ENCODE results near the gene RANBP1. TPM values are rescaled to one million over a fixed set of nuclear protein-coding genes. Genes with fewer than 3 reads are reported as not detected.

RANBP1 gene
- total and polyA plus RNA-seq, 2 of the 8 experiments (the other 6 are each of a cell fraction or from before 2014, with no cell fraction given): 343 to 484 TPM

DNA sequence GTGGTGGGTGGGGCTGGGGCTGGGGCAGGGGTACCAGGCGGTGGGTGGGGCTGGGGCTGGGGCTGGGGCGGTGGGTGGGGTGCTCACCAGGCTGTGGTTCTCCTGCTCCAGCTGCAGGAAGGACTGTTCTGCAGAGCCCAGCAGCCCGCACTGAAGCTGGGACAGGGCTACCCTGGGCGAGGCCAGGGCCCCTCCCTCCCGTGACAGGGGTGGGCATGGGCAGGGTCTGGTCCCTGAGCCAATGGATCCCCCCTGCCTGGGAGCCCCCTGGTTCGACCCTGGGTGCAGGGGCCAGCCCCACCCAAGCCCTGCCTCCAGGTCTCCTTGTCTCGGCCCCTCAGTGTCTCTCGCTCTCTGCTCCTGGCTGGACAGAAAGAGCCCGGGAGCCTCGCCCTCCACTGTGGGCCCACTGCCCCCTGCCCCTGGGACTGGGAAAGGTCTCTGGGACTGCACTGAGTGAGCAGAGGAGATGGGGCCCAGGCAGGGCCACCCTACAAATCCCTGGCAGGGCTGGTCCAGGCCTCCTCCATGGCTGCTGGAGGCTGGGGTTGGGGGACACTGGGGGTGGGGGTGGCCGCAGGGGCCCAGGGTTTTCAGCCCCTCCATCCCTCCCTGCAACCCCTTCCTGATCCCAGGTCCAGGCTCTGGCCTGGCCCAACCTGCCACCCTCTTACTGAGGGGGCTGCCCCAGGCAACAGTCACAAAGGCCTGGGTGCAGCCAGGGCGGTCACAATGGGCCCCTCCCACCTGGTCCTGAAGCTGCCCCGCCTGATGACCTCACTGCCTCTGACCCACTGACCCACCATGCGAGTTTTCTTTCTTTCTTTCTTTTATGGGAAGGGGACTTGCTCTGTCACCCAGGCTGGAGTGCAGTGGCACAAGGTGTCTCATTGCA is 34.7 kb downstream of the RANBP1 start, which contains the start of gene CCDC188:
TSS of gene CCDC188 (minus strand) at position 675 of the 895 bp plus-strand sequence. CDS start at position 606, 69 bp downstream.
- Histone ChIP-seq H4K8ac (ENCODE audit: extremely low read depth, insufficient read depth, low read length) (peak within 1 kb of the TSS; percentile 25; the same call in 1 of the 2 replicates), H3K79me1 (ENCODE audit: low read depth, low read length) (no peaks in the 10 kb centered on the region), H2AK5ac (ENCODE audit: low read depth, low read length) (no peak within 1 kb of the TSS), H2BK15ac (ENCODE audit: low read length) (no peak within 1 kb of the TSS), H3K23me2 (ENCODE audit: low read depth, low read length) (no peaks in the 10 kb centered on the region), H3K4me1 (replicated peaks in 1 of 4; ENCODE audit: control insufficient read depth in 3 of 4, insufficient read depth in 4 of 4, low read length in 3 of 4) (no peaks in the 10 kb centered on the region), H2BK12ac (ENCODE audit: low read depth, low read length) (no peak within 1 kb of the TSS), H3K27ac (ENCODE audit: low read depth, low read length) (no peak within 1 kb of the TSS), H2BK5ac (ENCODE audit: low read depth, low read length) (no peak within 1 kb of the TSS), H3K79me2 (ENCODE audit: control insufficient read depth in 1 of 2, insufficient read depth in 2 of 2, low read length in 2 of 2) (no peaks in the 10 kb centered on the region), H3K23ac (ENCODE audit: insufficient read length) (no peak within 1 kb of the TSS), H3K4me3 (ENCODE audit: extremely low read depth in 1 of 4, insufficient read depth in 2 of 4, low read depth in 3 of 4, low read length in 4 of 4) (no peak within 1 kb of the TSS), H3K9me3 (ENCODE audit: insufficient read depth in 2 of 2, low read depth in 1 of 2, low read length in 1 of 2) (no peaks in the 10 kb centered on the region), H4K20me1 (replicated peaks in 1 of 2; ENCODE audit: control insufficient read depth in 1 of 2, insufficient read depth in 2 of 2, low read length in 2 of 2) (no peaks in the 10 kb centered on the region), H3K56ac (replicated peaks; ENCODE audit: insufficient read length, low read depth, low read length) (no peak within 1 kb of the TSS), H3K14ac (ENCODE audit: insufficient read length) (no peak within 1 kb of the TSS), H3K27me3 (replicated peaks in 1 of 4; ENCODE audit: control insufficient read depth in 3 of 4, extremely low read depth in 1 of 4, insufficient read depth in 3 of 4, low read length in 3 of 4) (no peaks in the 10 kb centered on the region), H3K9ac (replicated peaks in 1 of 4; ENCODE audit: extremely low read depth in 1 of 4, low read depth in 3 of 4, low read length in 3 of 4) (no peak within 1 kb of the TSS), H4K91ac (replicated peaks; ENCODE audit: insufficient read length, low read length) (no peak within 1 kb of the TSS), H2BK120ac (replicated peaks; ENCODE audit: low read depth, low read length) (no peak within 1 kb of the TSS), H3K18ac (ENCODE audit: extremely low read depth, low read length) (no peak within 1 kb of the TSS), H4K5ac (ENCODE audit: insufficient read length, low read depth, low read length) (no peak within 1 kb of the TSS), H3K36me3 (ENCODE audit: control insufficient read depth in 2 of 4, insufficient read depth in 4 of 4, low read length in 3 of 4) (no peaks in the 10 kb centered on the region), H3K4ac (replicated peaks; ENCODE audit: insufficient read length, low read depth, low read length) (no peak within 1 kb of the TSS), H2AFZ (ENCODE audit: low read length) (no peak within 1 kb of the TSS), H2BK20ac (ENCODE audit: low read length) (no peak within 1 kb of the TSS), H3K4me2 (ENCODE audit: insufficient read depth in 1 of 2, low read depth in 2 of 2, low read length in 2 of 2) (no peak within 1 kb of the TSS)
- WGBS, 2 experiments (ENCODE audit: extremely low coverage in 1 of 2, insufficient coverage in 1 of 2, insufficient read length in 1 of 2, insufficient replicate concordance in 2 of 2, low coverage in 1 of 2, low lambda C conversion rate in 2 of 2, missing lambda C conversion rate in 1 of 2): 92% methylated on average over 6 of the region's 14 CpGs; no CpG with 5 or more reads in 1 of the 2 experiments
- POLR2A ChIA-PET (ENCODE audit: partially characterized antibody): interaction anchor here (1.2 to 2.1 kb wide), 3 partner anchors 21 to 108 kb away, joined by 3 to 10 read pairs (median 8); partner anchors contain the start of gene TRMT2A
- DNase-seq (ENCODE audit: low read depth in 1 of 2, low spot score in 2 of 2) (no peak), FAIRE-seq (no peak)
- CTCF ChIA-PET (ENCODE audit: partially characterized antibody): interaction anchor here (0.5 to 7.7 kb wide), 6 partner anchors 36 to 140 kb away, joined by 3 to 93 read pairs (median 3); no protein-coding TSS in a partner anchor
- TF ChIP-seq, protein P1, sequence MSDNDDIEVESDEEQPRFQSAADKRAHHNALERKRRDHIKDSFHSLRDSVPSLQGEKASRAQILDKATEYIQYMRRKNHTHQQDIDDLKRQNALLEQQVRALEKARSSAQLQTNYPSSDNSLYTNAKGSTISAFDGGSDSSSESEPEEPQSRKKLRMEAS (IDR thresholded peaks at IDR 0.05): no peak
- TF ChIP-seq, protein P2, sequence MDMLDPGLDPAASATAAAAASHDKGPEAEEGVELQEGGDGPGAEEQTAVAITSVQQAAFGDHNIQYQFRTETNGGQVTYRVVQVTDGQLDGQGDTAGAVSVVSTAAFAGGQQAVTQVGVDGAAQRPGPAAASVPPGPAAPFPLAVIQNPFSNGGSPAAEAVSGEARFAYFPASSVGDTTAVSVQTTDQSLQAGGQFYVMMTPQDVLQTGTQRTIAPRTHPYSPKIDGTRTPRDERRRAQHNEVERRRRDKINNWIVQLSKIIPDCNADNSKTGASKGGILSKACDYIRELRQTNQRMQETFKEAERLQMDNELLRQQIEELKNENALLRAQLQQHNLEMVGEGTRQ (IDR thresholded peaks at IDR 0.05; ENCODE audit: low read length): no peak
- TF ChIP-seq, protein P3, sequence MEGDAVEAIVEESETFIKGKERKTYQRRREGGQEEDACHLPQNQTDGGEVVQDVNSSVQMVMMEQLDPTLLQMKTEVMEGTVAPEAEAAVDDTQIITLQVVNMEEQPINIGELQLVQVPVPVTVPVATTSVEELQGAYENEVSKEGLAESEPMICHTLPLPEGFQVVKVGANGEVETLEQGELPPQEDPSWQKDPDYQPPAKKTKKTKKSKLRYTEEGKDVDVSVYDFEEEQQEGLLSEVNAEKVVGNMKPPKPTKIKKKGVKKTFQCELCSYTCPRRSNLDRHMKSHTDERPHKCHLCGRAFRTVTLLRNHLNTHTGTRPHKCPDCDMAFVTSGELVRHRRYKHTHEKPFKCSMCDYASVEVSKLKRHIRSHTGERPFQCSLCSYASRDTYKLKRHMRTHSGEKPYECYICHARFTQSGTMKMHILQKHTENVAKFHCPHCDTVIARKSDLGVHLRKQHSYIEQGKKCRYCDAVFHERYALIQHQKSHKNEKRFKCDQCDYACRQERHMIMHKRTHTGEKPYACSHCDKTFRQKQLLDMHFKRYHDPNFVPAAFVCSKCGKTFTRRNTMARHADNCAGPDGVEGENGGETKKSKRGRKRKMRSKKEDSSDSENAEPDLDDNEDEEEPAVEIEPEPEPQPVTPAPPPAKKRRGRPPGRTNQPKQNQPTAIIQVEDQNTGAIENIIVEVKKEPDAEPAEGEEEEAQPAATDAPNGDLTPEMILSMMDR (IDR thresholded peaks at IDR 0.05; ENCODE audit: control extremely low read depth in 1 of 3, insufficient read depth in 1 of 3, low read depth in 1 of 3, low read length in 3 of 3): no peak
- TF ChIP-seq NANOG (IDR thresholded peaks at IDR 0.05; ENCODE audit: insufficient read depth, low read depth, low read length, poor library complexity, severe bottlenecking): no peak

All from H1 (cell line).